ENCODE results near the gene MMS22L.

MMS22L gene

DNA sequence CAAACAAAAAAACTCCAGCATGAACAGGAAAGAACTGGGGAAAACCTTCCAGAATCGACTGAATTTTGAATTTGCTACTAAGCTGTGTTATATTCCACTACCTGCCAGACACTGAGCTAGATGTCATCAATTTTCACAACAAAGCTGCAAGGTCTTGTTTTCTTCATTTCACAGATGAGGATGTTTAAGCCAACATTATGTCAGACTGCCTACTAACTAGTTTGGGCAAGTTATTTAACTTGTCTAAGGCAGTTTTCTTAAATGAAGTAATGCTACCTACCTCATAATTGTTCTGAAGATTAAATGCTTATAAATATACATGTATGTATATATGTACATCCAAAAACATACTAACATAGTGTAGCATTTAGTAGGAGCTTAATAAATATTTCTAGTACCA is 144.4 kb downstream of the MMS22L start:
- no peak for DNase-seq (ENCODE audit: low read depth)

DNA sequence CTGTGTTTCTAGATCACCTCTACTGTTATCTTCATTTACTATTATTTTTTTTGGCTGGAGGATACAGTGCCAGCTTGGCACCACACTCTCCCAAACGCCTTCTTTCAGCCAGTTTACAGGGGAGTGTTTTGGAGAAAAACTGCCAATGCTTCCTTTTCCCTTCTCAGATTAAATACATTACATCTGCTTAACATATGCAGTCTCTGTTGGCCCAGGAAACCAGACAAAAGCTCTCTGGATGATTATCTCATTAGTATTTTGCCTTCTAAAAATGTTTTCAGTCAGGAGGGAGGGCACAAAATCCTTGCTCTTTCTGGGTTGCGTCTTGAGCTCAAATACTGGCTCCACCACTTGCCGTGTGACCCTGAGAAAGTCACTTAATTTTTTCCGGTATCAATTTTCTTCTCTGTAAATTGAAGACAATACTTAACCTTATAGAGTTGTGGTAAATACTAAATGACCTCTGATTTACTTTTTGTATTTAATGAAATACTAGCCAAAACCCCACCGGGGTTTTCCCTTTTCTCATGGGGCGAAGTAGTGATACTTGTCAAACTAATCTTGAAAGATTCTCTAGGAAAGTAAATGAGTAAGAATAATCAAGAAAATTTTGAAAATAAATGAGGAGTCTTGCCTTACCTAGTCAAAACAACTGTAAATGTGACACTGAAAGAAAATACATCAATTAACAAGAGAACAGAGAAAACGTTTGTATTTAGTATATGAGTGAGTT is 146.2 kb downstream of the MMS22L start:
- no peak for DNase-seq (ENCODE audit: low read depth)

DNA sequence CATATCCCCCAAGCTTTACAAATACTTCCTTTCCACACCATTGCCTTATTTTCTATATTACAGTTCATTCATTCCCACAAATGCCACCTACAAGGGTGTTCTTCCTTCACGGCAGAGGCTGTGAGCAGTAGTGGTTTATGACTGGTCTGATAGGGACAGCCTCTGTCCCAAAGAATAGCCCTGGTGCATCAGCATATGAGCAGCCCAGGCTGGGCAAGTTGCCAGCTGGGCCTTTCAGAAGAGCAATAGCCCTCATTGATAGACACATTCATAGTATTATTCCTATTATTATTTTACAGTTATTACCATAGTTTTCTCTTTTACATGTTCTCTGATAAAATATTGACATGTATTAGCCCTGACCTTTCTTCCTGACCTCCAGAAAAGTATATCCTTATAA is 149.9 kb downstream of the MMS22L start:
- DNase-seq (ENCODE audit: low read depth): peak; percentile 1

DNA sequence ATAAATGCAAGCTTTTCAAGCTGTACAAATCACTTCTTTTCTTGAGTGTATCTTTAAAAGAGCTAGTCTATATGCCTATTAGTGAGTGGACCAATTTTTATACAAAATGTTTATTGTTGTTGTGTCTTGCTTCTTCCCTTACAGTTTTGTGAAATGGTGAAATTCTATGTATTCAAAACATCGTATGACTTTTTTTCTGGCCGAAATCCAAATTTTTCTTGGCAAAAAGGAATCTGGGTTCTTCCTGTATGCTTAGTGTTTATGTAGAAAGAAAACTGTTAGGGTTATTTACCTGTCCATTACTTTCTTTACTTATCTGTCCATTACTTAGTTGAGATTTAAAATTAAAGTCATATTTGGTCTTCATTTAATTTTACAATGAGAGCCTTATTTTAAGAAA is 153.9 kb downstream of the MMS22L start:
- no peak for DNase-seq (ENCODE audit: low read depth)

DNA sequence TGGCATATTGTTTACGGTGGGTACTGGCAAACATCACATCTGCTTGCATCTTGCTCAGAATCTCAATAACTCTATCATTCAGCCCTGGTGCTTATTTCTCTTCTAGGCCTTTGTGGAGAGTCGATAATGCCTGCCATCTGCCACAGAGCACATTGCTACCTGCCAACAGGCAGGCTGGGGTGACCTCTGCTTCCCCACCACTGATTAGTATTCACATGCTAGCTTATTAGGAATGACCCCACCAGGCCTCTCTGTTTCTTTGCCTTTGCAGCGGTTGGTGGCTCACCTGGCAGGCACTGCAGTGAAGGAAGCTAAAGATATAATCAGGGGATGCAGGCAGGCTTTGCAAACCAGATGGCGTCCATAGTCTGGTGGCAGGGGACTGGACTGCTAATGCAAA is 154.5 kb downstream of the MMS22L start:
- no peak for DNase-seq (ENCODE audit: low read depth)

DNA sequence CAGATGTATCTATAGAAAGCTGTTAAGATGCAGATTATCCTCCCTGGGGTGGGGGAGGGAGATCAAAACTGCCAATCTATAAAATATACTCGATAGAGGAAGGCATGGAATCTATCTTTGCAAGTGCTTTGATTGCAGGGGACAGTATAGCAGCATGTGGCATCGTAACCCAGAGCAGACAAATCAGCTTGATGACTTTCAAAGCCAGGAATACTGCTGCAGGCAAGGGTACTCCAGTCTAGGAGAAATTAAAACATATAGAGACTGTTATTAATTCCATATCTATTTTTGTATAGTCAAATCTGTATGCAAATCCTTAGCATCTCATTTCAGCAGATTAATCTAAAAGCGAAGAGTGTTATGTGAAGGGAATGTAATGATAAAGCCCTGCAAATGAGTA is 159.4 kb downstream of the MMS22L start:
- DNase-seq (ENCODE audit: low read depth): no peak

DNA sequence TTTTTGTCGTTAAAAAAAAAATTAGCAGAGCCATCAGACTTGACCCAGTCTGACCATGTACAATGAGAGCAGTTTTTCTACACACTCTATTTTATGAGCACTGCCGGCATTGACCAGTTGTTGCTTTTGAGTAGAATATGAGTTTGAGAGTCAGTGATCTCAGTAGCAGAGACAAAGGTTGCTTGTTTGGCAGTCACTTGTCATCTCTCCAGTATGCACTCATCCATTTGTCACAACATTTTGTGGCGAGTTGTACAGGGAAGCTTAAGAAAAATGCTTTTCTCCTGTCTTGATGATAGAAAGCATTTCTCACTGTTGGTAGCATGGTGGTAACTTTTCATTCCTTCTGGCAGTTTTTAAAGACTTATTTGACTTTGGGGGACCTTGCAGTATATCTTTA is 159.9 kb downstream of the MMS22L start:
- DNase-seq (ENCODE audit: low read depth): no peak

DNA sequence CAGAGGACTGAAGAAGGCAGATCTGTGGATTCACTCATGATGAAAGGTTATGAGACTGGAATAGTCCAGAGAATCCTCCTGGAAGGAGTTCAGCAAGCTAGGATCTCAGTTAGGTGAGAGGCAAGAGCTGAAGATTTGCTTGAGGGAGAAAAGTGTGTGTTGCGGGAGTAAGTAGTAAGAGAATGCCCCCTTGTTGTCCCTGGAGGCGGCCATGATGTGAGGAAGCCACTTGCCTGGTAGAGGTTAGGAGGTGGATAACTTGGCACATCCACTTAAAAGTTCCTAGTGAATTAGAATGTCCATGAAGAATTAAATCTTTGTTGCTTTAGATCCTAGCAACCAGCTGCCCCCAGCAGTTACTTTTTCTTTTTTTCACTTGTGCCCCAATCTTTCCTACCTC is 162.5 kb downstream of the MMS22L start:
- DNase-seq (ENCODE audit: low read depth): no peak

GRCh38 chr6:97114645-97115044 is 168.4 kb downstream of the MMS22L start:
- DNase-seq (ENCODE audit: low read depth): no peak

GRCh38 chr6:97113170-97113569 is 169.8 kb downstream of the MMS22L start:
- DNase-seq (ENCODE audit: low read depth): no peak

GRCh38 chr6:97111243-97111642 is 171.8 kb downstream of the MMS22L start:
- DNase-seq (ENCODE audit: low read depth): no peak

DNA sequence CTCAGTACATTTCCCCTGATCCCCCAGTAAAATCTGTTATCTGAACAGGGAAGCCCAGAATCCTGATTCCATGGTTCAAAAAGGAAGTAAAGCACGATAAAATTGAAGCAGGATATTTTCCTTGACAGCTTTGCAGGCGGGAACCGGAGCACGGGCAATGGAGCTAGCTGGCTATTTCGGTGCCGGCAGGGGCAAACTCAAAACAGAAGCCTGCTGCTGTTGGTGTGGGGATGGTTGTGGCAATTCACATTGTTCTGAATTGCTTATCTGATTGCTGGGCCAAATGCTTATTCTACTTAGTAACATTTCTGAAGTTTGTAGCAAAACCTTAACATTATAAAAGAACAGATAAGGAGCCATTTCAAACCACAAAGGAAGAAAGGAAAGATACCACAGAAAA is 172.4 kb downstream of the MMS22L start:
- no peak for DNase-seq (ENCODE audit: low read depth)

- no peak for DNase-seq (ENCODE audit: low read depth)
Measured at GRCh38 chr6:97110149-97110548, 172.9 kb downstream of the MMS22L start.

- no peak for DNase-seq (ENCODE audit: low read depth)
Measured at GRCh38 chr6:97109444-97109843, 173.6 kb downstream of the MMS22L start.

DNA sequence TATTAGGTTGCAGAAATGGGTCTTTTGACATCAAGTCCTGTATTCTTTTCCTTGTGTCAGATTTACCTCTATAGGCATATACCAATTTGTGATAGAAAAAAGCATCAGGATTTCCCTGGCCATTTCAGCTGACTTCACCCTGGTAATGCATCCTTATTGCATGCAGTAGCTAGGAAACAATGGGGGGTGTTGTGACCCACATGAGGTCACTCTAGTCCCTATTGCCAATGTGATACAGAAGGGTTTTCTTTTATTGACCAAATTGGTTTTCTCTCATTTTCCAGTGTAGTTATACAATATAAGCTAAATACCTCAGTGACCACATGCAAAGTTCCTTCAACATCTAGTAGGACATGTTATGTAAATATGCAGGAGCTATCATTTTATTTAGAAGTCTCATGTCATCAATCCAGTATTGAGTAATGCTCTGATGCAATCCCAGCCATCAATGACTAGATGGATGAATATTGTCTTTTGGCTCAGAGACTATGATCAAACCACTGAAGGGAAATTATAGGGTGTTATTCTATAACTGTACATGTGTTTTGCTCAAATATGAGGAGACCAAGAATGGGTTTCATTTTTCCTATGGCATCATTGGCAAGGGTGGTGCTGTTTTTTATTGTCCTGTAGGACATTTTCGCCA is 180.7 kb downstream of the MMS22L start:
- no peak for DNase-seq (ENCODE audit: low read depth)

- no peak for DNase-seq (ENCODE audit: low read depth)
Measured at GRCh38 chr6:97100696-97101095, 182.3 kb downstream of the MMS22L start.

DNA sequence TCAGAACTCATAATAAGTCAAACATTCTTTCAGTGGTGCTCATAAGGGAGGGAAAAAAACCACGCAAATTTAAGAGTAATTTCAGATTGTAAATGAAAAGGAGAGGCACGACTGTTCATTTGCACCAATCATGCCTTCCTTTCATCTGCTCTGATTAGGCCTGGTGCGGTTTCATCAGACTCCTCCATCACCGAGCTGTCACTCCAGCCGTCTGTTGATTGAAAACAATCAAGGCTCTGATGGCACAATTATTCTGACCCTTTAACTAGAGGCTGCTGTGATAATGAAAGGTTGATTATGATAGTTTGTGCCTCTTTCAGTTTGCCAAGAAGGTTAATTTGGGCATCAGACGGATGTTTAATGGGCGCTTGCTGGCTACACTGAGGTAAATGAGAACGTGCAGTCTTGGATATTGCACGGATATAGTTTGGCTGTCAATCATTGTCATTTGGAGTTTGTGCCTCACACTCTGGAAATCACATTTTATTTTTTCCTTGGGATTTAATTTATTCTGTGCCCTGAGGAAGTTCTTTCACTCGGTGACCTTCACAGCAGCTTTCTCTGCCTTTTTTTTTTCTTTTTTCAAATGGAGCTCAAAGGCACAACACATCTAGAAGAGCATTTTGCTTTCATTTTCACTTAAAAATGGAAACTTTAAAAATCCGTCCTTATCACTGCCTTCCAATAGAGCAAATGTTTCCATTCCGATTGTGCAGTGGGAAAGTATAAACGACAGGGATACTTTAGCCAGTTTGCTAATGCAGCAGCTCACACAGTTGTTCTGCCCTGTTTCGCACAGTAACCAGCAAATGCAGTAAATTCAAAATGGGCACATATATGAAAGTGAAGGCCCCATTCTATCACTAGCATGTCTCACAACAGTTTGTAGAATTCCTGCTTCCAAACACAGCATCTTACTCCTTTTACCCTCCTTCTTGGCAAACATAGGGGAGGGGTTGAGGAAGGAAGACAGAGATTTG is 185.7 kb downstream of the MMS22L start:
- DNase-seq (ENCODE audit: low read depth): no peak

DNA sequence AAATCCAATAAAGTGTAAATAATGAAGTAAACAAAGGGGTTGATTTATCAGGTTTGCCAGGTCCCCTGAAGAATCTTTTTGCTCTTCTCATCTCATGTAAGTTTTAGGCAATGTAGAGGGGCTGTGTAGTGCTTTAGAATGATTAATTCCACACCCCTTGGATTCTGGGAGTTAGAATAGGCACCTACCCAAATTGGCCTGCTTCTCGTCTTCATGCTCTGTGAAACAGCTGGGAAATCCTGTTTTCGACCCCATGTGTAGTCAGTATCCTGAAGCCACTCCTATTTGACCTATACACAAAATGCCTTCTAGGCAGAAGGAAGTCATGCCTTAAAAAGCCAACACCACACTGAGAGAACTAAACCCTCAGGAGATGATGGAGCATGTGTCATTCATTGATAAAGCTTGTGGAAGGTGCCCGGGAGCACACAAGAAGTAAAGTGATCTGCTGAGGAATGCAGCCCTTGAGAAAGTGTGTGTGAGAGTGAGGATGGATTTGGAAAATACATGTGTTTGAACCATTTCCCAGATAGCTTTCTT is 187.6 kb downstream of the MMS22L start:
- no peak for DNase-seq (ENCODE audit: low read depth)

DNA sequence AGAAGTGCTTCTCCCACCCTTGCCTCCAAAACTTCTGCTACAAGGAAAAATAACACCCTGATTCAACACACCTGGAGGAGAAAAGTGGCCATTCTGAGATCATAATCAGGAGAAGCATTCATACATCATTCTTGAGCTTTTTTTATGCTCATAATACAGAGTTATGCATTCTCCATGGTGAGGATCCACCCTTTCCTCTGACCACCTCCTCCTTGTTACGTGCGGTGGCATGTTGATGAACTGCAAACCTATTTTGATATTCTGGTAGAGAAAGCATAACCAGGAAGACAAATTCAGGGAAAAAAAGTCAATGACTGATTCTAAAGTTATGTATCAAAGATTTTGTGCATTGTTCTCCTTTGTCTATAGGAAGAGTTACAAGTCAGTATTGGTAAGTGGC is 188.6 kb downstream of the MMS22L start:
- DNase-seq (ENCODE audit: low read depth): no peak

GRCh38 chr6:97092673-97093305 is 190.2 kb downstream of the MMS22L start:
- DNase-seq (ENCODE audit: low read depth): no peak

Measured in stromal cell of bone marrow (primary cell).